ENCODE measurements around the gene FAM3D.
"Not testable (repeated sequence)": the region's sequence is repeated elsewhere in the genome, so short reads cannot be mapped to it uniquely, and the experiment has no call there.

- not testable (repeated sequence) for TF ChIP-seq POLR2A, POLR2AphosphoS5, EP300 (IDR thresholded peaks at IDR 0.05)
- TF ChIP-seq, protein P1, sequence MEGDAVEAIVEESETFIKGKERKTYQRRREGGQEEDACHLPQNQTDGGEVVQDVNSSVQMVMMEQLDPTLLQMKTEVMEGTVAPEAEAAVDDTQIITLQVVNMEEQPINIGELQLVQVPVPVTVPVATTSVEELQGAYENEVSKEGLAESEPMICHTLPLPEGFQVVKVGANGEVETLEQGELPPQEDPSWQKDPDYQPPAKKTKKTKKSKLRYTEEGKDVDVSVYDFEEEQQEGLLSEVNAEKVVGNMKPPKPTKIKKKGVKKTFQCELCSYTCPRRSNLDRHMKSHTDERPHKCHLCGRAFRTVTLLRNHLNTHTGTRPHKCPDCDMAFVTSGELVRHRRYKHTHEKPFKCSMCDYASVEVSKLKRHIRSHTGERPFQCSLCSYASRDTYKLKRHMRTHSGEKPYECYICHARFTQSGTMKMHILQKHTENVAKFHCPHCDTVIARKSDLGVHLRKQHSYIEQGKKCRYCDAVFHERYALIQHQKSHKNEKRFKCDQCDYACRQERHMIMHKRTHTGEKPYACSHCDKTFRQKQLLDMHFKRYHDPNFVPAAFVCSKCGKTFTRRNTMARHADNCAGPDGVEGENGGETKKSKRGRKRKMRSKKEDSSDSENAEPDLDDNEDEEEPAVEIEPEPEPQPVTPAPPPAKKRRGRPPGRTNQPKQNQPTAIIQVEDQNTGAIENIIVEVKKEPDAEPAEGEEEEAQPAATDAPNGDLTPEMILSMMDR (IDR thresholded peaks at IDR 0.05) = not testable (repeated sequence)
These were observed 30.2 kb upstream of the FAM3D start for GRCh38 chr3:58696813-58697212.
